ENCODE measurements around the gene OR4A5.
"Not testable (repeated sequence)": the region's sequence is repeated elsewhere in the genome, so short reads cannot be mapped to it uniquely, and the experiment has no call there.

OR4A5 gene

GRCh38 chr11:54706532-54706931 lies at the start of gene OR4A5:
Gene OR4A5, plus strand, starts transcription at chr11:54706832. Its CDS starts 53 bp downstream, at chr11:54706885.
- in situ Hi-C loops (cut with HindIII; ENCODE audit: low sequenced_read_pairs); H3K4me3 ChIP-seq (ENCODE audit: low read depth, low read length); DNase-seq (ENCODE audit: low read depth): not testable (repeated sequence)

GRCh38 chr11:54720094-54720493 lies 13.5 kb downstream of the OR4A5 start:
- H3K4me3 ChIP-seq (ENCODE audit: low read depth, low read length); in situ Hi-C loops (cut with HindIII; ENCODE audit: low sequenced_read_pairs); DNase-seq (ENCODE audit: low read depth): not testable (repeated sequence)
